ENCODE measurements around the gene DAG1. TPM values are rescaled to one million over a fixed set of nuclear protein-coding genes. Genes with fewer than 3 reads are reported as not detected.

Gene DAG1
- total RNA-seq, 1 donor from 2014 or later: 46.8 TPM

- peak; percentile 73 for DNase-seq
- H3K36me3 Mint-ChIP-seq (ENCODE audit: unreplicated experiment): no peaks in the 10 kb centered on the region
- peaks cover 11% of the 10 kb centered on the region for H3K4me1 Mint-ChIP-seq (ENCODE audit: low read depth, unreplicated experiment)
- peaks cover 8% of the 10 kb centered on the region for H3K27me3 Mint-ChIP-seq (ENCODE audit: unreplicated experiment)
- peaks cover 9% of the 10 kb centered on the region for H3K9me3 Mint-ChIP-seq (ENCODE audit: unreplicated experiment)
- TF ChIP-seq CTCF (IDR thresholded peaks at IDR 0.05; ENCODE audit: partially characterized antibody, unreplicated experiment): no peak
- peak overlapping the region; percentile 94 for H3K27ac Mint-ChIP-seq (ENCODE audit: unreplicated experiment)
- peak overlapping the region; percentile 94 for H3K4me3 Mint-ChIP-seq (ENCODE audit: unreplicated experiment)
These were observed 781 bp upstream of the DAG1 start for GRCh38 chr3:49469037-49469935.

GRCh38 chr3:49470714-49471420 lies 800 bp downstream of the DAG1 start:
- H3K9me3 Mint-ChIP-seq (ENCODE audit: unreplicated experiment): peaks cover 9% of the 10 kb centered on the region
- H3K4me3 Mint-ChIP-seq (ENCODE audit: unreplicated experiment): peak overlapping the region; percentile 93
- H3K4me1 Mint-ChIP-seq (ENCODE audit: low read depth, unreplicated experiment): peaks cover 11% of the 10 kb centered on the region
- peak overlapping the region; percentile 65 for H3K27ac Mint-ChIP-seq (ENCODE audit: unreplicated experiment)
- peaks cover 8% of the 10 kb centered on the region for H3K27me3 Mint-ChIP-seq (ENCODE audit: unreplicated experiment)
- no peaks in the 10 kb centered on the region for H3K36me3 Mint-ChIP-seq (ENCODE audit: unreplicated experiment)
- TF ChIP-seq CTCF (IDR thresholded peaks at IDR 0.05; ENCODE audit: partially characterized antibody, unreplicated experiment): no peak
- DNase-seq: no peak

- Mint-ChIP-seq H3K9me3 (ENCODE audit: unreplicated experiment) (peaks cover 8% of the 10 kb centered on the region), H3K4me1 (ENCODE audit: low read depth, unreplicated experiment) (peaks cover 11% of the 10 kb centered on the region), H3K4me3 (ENCODE audit: unreplicated experiment) (peak overlapping the region; percentile 93), H3K27ac (ENCODE audit: unreplicated experiment) (no peak overlapping the region), H3K36me3 (ENCODE audit: unreplicated experiment) (no peaks in the 10 kb centered on the region), H3K27me3 (ENCODE audit: unreplicated experiment) (peaks cover 8% of the 10 kb centered on the region)
- no peak for TF ChIP-seq CTCF (IDR thresholded peaks at IDR 0.05; ENCODE audit: partially characterized antibody, unreplicated experiment)
- no peak for DNase-seq
These were observed 1.9 kb downstream of the DAG1 start for GRCh38 chr3:49471856-49472495.

GRCh38 chr3:49476563-49476962 lies 6.5 kb downstream of the DAG1 start:
- Mint-ChIP-seq H3K27ac (ENCODE audit: unreplicated experiment) (no peak overlapping the region), H3K9me3 (ENCODE audit: unreplicated experiment) (no peaks in the 10 kb centered on the region), H3K27me3 (ENCODE audit: unreplicated experiment) (peaks cover 3% of the 10 kb centered on the region), H3K4me1 (ENCODE audit: low read depth, unreplicated experiment) (peaks cover 5% of the 10 kb centered on the region), H3K4me3 (ENCODE audit: unreplicated experiment) (no peak overlapping the region), H3K36me3 (ENCODE audit: unreplicated experiment) (no peaks in the 10 kb centered on the region)
- no peak for TF ChIP-seq CTCF (IDR thresholded peaks at IDR 0.05; ENCODE audit: partially characterized antibody, unreplicated experiment)
- no peak for DNase-seq

All from glutamatergic neuron (in vitro differentiated cells).